Erythroblast (primary cell): ENCODE results near the gene PSD.

Experiments used
- GATA1 ChIP-seq: IDR thresholded peaks from 2 replicates; pipeline ENCODE4 v1.6.1; 2011; ENCODE audit warnings: low read depth, mild to moderate bottlenecking, control low read depth, low read length, moderate library complexity
- POLR2A ChIP-seq: IDR thresholded peaks from 2 replicates; pipeline ENCODE4 v1.6.1; 2011; ENCODE audit warnings: mild to moderate bottlenecking, low read length

GRCh38 chr10:102420714-102421506 is 2.3 kb upstream of the PSD start, which contains the start of gene FBXL15:
- peak; percentile 60 for TF ChIP-seq POLR2A
- no peak for TF ChIP-seq GATA1
